NT2/D1 (cell line): ENCODE data around the gene FTO.

Experiments used
- YY1 ChIP-seq: IDR thresholded peaks from 2 replicates; pipeline ENCODE4 v1.6.1; 2011; ENCODE audit not compliant: insufficient read length, insufficient read depth
- ZNF274 ChIP-seq: IDR thresholded peaks from 2 replicates; pipeline ENCODE4 v1.6.1; 2011; ENCODE audit warnings: mild to moderate bottlenecking, low read depth, low read length

GRCh38 chr16:53822936-53823529 lies 119.1 kb downstream of the FTO start:
- no peak for TF ChIP-seq YY1
- TF ChIP-seq ZNF274 = no peak
